CD4-positive, CD25-positive, alpha-beta regulatory T cell (primary cell): ENCODE data around the gene RNASEH2A. TPM values are rescaled to one million over a fixed set of nuclear protein-coding genes. Genes with fewer than 3 reads are reported as not detected.

Experiments
- ATAC-seq, 2 donors: fragments of 150-1000 bp; cut with Tn5 transposase; one replicate each; pipeline ENCODE4 v1.10.0; 2021; ENCODE audit warnings: low read depth in 2 of 2, moderate number of reproducible peaks in 2 of 2, moderate library complexity in 1 of 2
- DNase-seq, 3 donors: peaks; one replicate each; pipeline versions ENCODE4 v3.0.0 to v3.0.0-alpha.2; 2012 to 2022; ENCODE audit warnings: mixed read lengths in 1 of 3
- H3K27ac ChIP-seq: one replicate; pipeline ENCODE4 v1.7.0; 2013; ENCODE audit warnings: mild to moderate bottlenecking, low read length; ENCODE audit not compliant: insufficient read depth, poor library complexity, severe bottlenecking
- H3K27me3 ChIP-seq: one replicate; pipeline ENCODE4 v1.7.0; 2013; ENCODE audit warnings: low read length; ENCODE audit not compliant: control insufficient read depth, insufficient read depth
- H3K36me3 ChIP-seq: one replicate; pipeline ENCODE4 v1.7.0; 2013; ENCODE audit warnings: mild to moderate bottlenecking, low read length, moderate library complexity; ENCODE audit not compliant: control insufficient read depth, insufficient read depth
- H3K4me1 ChIP-seq: 2 replicates; pipeline ENCODE4 v1.7.0; 2013; ENCODE audit warnings: mild to moderate bottlenecking, low read length; ENCODE audit not compliant: insufficient read depth, control insufficient read depth, poor library complexity, severe bottlenecking
- H3K4me3 ChIP-seq: one replicate; pipeline ENCODE4 v1.7.0; 2013; ENCODE audit warnings: low read depth, mild to moderate bottlenecking, low read length, moderate library complexity
- H3K9me3 ChIP-seq, 2 experiments: 1 replicate in 1 of 2; 2 replicates in 1 of 2; pipeline ENCODE4 v1.7.0; 2013; ENCODE audit warnings: low read length in 2 of 2, mild to moderate bottlenecking in 1 of 2, moderate library complexity in 1 of 2; ENCODE audit not compliant: control insufficient read depth in 2 of 2
- H3K27ac Mint-ChIP-seq, 3 donors: one replicate each; pipeline ENCODE4 v1.8.0; 2020 to 2022; ENCODE audit warnings: mild to moderate bottlenecking in 3 of 3, mixed read lengths in 3 of 3, moderate library complexity in 2 of 3
- H3K27me3 Mint-ChIP-seq: one replicate; pipeline ENCODE4 v1.8.0; 2022; ENCODE audit warnings: mild to moderate bottlenecking, mixed read lengths
- H3K36me3 Mint-ChIP-seq: one replicate; pipeline ENCODE4 v1.8.0; 2020; ENCODE audit warnings: mixed read lengths
- H3K4me1 Mint-ChIP-seq, 4 donors: one replicate each; pipeline ENCODE4 v1.8.0; 2020 to 2022; ENCODE audit warnings: mixed read lengths in 4 of 4, mild to moderate bottlenecking in 1 of 4
- H3K4me3 Mint-ChIP-seq, 4 donors: one replicate each; pipeline ENCODE4 v1.8.0; 2020 to 2022; ENCODE audit warnings: mild to moderate bottlenecking in 4 of 4, mixed read lengths in 4 of 4, moderate library complexity in 3 of 4
- H3K9me3 Mint-ChIP-seq, 7 donors: one replicate each; pipeline ENCODE4 v1.8.0; 2020 to 2022; ENCODE audit warnings: mixed read lengths in 7 of 7, mild to moderate bottlenecking in 3 of 7, moderate library complexity in 2 of 7
- polyA plus RNA-seq, 4 donors: library from polyadenylated mRNA; unstranded; fragments of 300-500 nt; fragmentation: Illumina TruSeq; gene quantifications; one replicate each; pipeline ENCODE4 v1.2.3, GENCODE V29; 2021
- total RNA-seq: library from RNA; stranded (reverse); gene quantifications from one replicate; pipeline ENCODE4 v1.2.3, GENCODE V29; 2022

RNASEH2A gene
- total and polyA plus RNA-seq, 5 donors from 2014 or later: 4.7 to 27.5 (median 22.9) TPM

GRCh38 chr19:12778017-12778904, 28.1 kb upstream of the RNASEH2A start:
- ATAC-seq: no peak

GRCh38 chr19:12778905-12779161, 27.6 kb upstream of the RNASEH2A start:
- peaks cover 60% of the 10 kb centered on the region for H3K4me1 ChIP-seq
- H3K9me3 Mint-ChIP-seq: no peaks in the 10 kb centered on the region
- no peaks in the 10 kb centered on the region for H3K27me3 Mint-ChIP-seq
- peak overlapping the region; percentile 86 to 97 (median 92) for H3K4me3 Mint-ChIP-seq
- no peaks in the 10 kb centered on the region for H3K9me3 ChIP-seq
- no peaks in the 10 kb centered on the region for H3K27me3 ChIP-seq
- peaks cover under 1% of the 10 kb centered on the region for H3K36me3 Mint-ChIP-seq
- peak overlapping the region; percentile 75 to 94 (median 93) for H3K27ac Mint-ChIP-seq
- DNase-seq (no peak), ATAC-seq (no peak)
- H3K27ac ChIP-seq: peak overlapping the region; percentile 91
- H3K36me3 ChIP-seq: no peaks in the 10 kb centered on the region
- peaks cover 5 to 48% (median 26%) of the 10 kb centered on the region in 4 donors for H3K4me1 Mint-ChIP-seq
- H3K4me3 ChIP-seq: peak overlapping the region; percentile 37

More at GRCh38 chr19:12778017-12778904, 28.1 kb upstream of the RNASEH2A start:
- Histone ChIP-seq H3K4me3 (peak overlapping the region; percentile 78), H3K4me1 (peaks cover 54% of the 10 kb centered on the region), H3K9me3 (no peaks in the 10 kb centered on the region), H3K36me3 (no peaks in the 10 kb centered on the region), H3K27me3 (no peaks in the 10 kb centered on the region), H3K27ac (peak overlapping the region; percentile 91)
- peak in 2 of 3 donors; percentile 50 to 63 for DNase-seq
- Mint-ChIP-seq H3K4me3 (peak overlapping the region; percentile 86 to 97 (median 92)), H3K36me3 (peaks cover 3% of the 10 kb centered on the region), H3K27ac (peak overlapping the region; percentile 75 to 94 (median 93)), H3K4me1 (peaks cover 5 to 53% (median 28%) of the 10 kb centered on the region in 4 donors), H3K27me3 (peaks cover 5% of the 10 kb centered on the region), H3K9me3 (no peaks in the 10 kb centered on the region)

GRCh38 chr19:12779162-12779993, 27.0 kb upstream of the RNASEH2A start:
- peaks cover 65% of the 10 kb centered on the region for H3K4me1 ChIP-seq
- H3K27me3 Mint-ChIP-seq: no peaks in the 10 kb centered on the region
- peak overlapping the region; percentile 64 to 97 (median 80) for H3K4me3 Mint-ChIP-seq
- no peak overlapping the region for H3K4me3 ChIP-seq
- no peaks in the 10 kb centered on the region for H3K9me3 Mint-ChIP-seq
- H3K9me3 ChIP-seq: no peaks in the 10 kb centered on the region
- DNase-seq: no peak
- H3K27me3 ChIP-seq: no peaks in the 10 kb centered on the region
- ATAC-seq: no peak
- H3K27ac ChIP-seq: peak overlapping the region; percentile 91
- peak overlapping the region; percentile 52 to 93 (median 83) for H3K27ac Mint-ChIP-seq
- no peaks in the 10 kb centered on the region for H3K36me3 Mint-ChIP-seq
- H3K4me1 Mint-ChIP-seq: peaks cover 5 to 48% (median 26%) of the 10 kb centered on the region in 4 donors
- no peaks in the 10 kb centered on the region for H3K36me3 ChIP-seq

- Mint-ChIP-seq H3K27ac (peak overlapping the region in 1 of 3 donors; percentile 97), H3K27me3 (no peaks in the 10 kb centered on the region), H3K36me3 (no peaks in the 10 kb centered on the region), H3K9me3 (no peaks in the 10 kb centered on the region), H3K4me3 (peak overlapping the region; percentile 83 to 93 (median 88)), H3K4me1 (peaks cover 5 to 40% (median 26%) of the 10 kb centered on the region in 4 donors)
- Histone ChIP-seq H3K4me1 (peaks cover 78% of the 10 kb centered on the region), H3K4me3 (peak overlapping the region; percentile 59), H3K27ac (peak overlapping the region; percentile 100), H3K9me3 (no peaks in the 10 kb centered on the region), H3K36me3 (no peaks in the 10 kb centered on the region), H3K27me3 (no peaks in the 10 kb centered on the region)
- peak in 1 of 2 donors; percentile 61 for ATAC-seq
- peak in 1 of 3 donors; percentile 97 for DNase-seq
Observed at GRCh38 chr19:12782174-12782423, 24.3 kb upstream of the RNASEH2A start.

- Histone ChIP-seq H3K36me3 (no peaks in the 10 kb centered on the region), H3K27ac (peak overlapping the region; percentile 100), H3K4me3 (peak overlapping the region; percentile 59), H3K27me3 (no peaks in the 10 kb centered on the region), H3K4me1 (peaks cover 72% of the 10 kb centered on the region), H3K9me3 (no peaks in the 10 kb centered on the region)
- Mint-ChIP-seq H3K36me3 (no peaks in the 10 kb centered on the region), H3K4me3 (peak overlapping the region; percentile 83 to 93 (median 88)), H3K9me3 (no peaks in the 10 kb centered on the region), H3K4me1 (peaks cover 5 to 38% (median 25%) of the 10 kb centered on the region in 4 donors), H3K27me3 (no peaks in the 10 kb centered on the region), H3K27ac (peak overlapping the region in 1 of 3 donors; percentile 97)
- ATAC-seq (peak; percentile 65 to 69), DNase-seq (peak in 2 of 3 donors; percentile 94 to 95)
Observed at GRCh38 chr19:12782424-12783290, 23.7 kb upstream of the RNASEH2A start.

GRCh38 chr19:12783291-12783848, 23.0 kb upstream of the RNASEH2A start:
- Mint-ChIP-seq H3K36me3 (no peaks in the 10 kb centered on the region), H3K4me3 (peak overlapping the region; percentile 76 to 93 (median 84)), H3K27me3 (no peaks in the 10 kb centered on the region), H3K9me3 (no peaks in the 10 kb centered on the region), H3K27ac (peak overlapping the region in 1 of 3 donors; percentile 95), H3K4me1 (peaks cover 3 to 35% (median 22%) of the 10 kb centered on the region in 4 donors)
- Histone ChIP-seq H3K27ac (peak overlapping the region; percentile 100), H3K4me1 (peaks cover 67% of the 10 kb centered on the region), H3K4me3 (peak overlapping the region; percentile 35), H3K27me3 (no peaks in the 10 kb centered on the region), H3K36me3 (no peaks in the 10 kb centered on the region), H3K9me3 (no peaks in the 10 kb centered on the region)
- peak in 1 of 3 donors; percentile 70 for DNase-seq
- ATAC-seq: no peak
